Measurements from ENCODE around the gene BMPR1A. TPM values are rescaled to one million over a fixed set of nuclear protein-coding genes. Genes with fewer than 3 reads are reported as not detected.

BMPR1A gene
- total RNA-seq, 1 experiment from 2014 or later, result 42.6 TPM

DNA sequence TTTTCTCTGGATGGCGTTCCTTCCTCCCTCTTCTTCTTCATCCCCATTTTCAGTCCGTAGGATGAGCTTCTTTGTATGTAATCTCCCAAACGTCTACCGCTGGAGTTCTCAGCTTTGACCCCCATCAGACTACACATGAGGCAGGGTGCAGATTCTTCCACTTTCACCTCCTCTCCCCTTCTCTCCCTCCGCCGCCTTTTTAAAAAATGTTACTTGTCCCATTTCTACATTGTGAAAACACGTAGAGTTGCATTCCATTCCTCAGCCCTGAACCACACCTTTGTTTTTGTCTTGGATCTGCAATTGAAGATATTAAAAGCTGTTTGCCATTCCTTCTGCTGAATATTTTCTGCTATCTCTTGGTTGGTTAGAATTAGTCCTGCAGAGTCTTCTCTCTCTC is 218.1 kb downstream of the BMPR1A start:
- no peak for TF ChIP-seq ZFX (IDR thresholded peaks at IDR 0.05)
- TF ChIP-seq POLR2AphosphoS5 (IDR thresholded peaks at IDR 0.05; ENCODE audit: low read depth, low read length), result no peak
- no peak for TF ChIP-seq EGR1 (IDR thresholded peaks at IDR 0.05; ENCODE audit: low read depth)
- no peak for TF ChIP-seq SIN3A (IDR thresholded peaks at IDR 0.05; ENCODE audit: low read depth)
- TF ChIP-seq YY1 (IDR thresholded peaks at IDR 0.05; ENCODE audit: extremely low read depth, insufficient replicate concordance, low read depth, low read length), result no peak
- TF ChIP-seq RAD21 (IDR thresholded peaks at IDR 0.05; ENCODE audit: low read depth), result no peak
- TF ChIP-seq, protein P1, sequence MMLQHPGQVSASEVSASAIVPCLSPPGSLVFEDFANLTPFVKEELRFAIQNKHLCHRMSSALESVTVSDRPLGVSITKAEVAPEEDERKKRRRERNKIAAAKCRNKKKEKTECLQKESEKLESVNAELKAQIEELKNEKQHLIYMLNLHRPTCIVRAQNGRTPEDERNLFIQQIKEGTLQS (IDR thresholded peaks at IDR 0.05), result no peak
- no peak for TF ChIP-seq JUND (IDR thresholded peaks at IDR 0.05)
- no peak for TF ChIP-seq SP1 (IDR thresholded peaks at IDR 0.05; ENCODE audit: low read depth)
- no peak for TF ChIP-seq FOSL1 (IDR thresholded peaks at IDR 0.05; ENCODE audit: low read depth)
- TF ChIP-seq EZH2 (IDR thresholded peaks at IDR 0.05), result no peak
- no peak for TF ChIP-seq ZNF274 (IDR thresholded peaks at IDR 0.05; ENCODE audit: low read depth, low read length)
- Histone ChIP-seq H4K20me1 (ENCODE audit: insufficient read depth) (no peaks in the 10 kb centered on the region), H3K9me3 (ENCODE audit: control insufficient read depth in 1 of 2, insufficient read depth in 1 of 2, low read depth in 1 of 2, low read length in 2 of 2) (no peaks in the 10 kb centered on the region), H3K4me3 (replicated peaks in 1 of 2; ENCODE audit: low read depth in 1 of 2, low read length in 2 of 2) (0 out of 4 replicates have a peak overlapping the region, but pooled peaks of 1 of the 2 experiments have one; percentile 10), H3K79me2 (ENCODE audit: insufficient read depth, low read length) (peaks cover 13% of the 10 kb centered on the region), H3K27ac (ENCODE audit: low read depth, low read length) (0 out of 2 replicates have a peak overlapping the region, but pooled peaks have one; percentile 6), H3K9me2 (ENCODE audit: insufficient read depth) (no peaks in the 10 kb centered on the region), H3K9ac (ENCODE audit: low read length) (peak overlapping the region; percentile 21), H3K4me2 (ENCODE audit: low read length) (peak overlapping the region; percentile 51), H3K36me3 (ENCODE audit: control insufficient read depth in 1 of 2, insufficient read depth in 2 of 2, low read length in 2 of 2) (no peaks in the 10 kb centered on the region), H2AFZ (ENCODE audit: low read depth, low read length, poor library complexity, severe bottlenecking) (no peak overlapping the region), H3K27me3 (ENCODE audit: insufficient read depth, low read length) (no peaks in the 10 kb centered on the region), H3K4me1 (ENCODE audit: control insufficient read depth in 1 of 2, insufficient read depth in 2 of 2, low read length in 2 of 2) (peaks cover 45 to 88% of the 10 kb centered on the region in 2 experiments)
- no peak for DNase-seq (ENCODE audit: low read depth, low spot score)
- ChIA-PET CTCF (no interaction called here), POLR2A (no interaction called here), RAD21 (ENCODE audit: low non-redundant PET in 1 of 2, low total read pairs in 2 of 2, uncharacterized antibody in 2 of 2, unreplicated experiment in 2 of 2) (no interaction called here)
- intact Hi-C loops (cut with micrococcal nuclease), result no loop called here
- BruUV-seq (replicated peaks), result no TSS peak
- no peak for ATAC-seq
